Stimulated activated CD4-positive, alpha-beta T cell treated with anti-CD3 and anti-CD28 coated beads, Interleukin-4, amount 100 ng/mL, for 4 hours (primary cell): ENCODE results near the gene RPL28.
"Not testable (repeated sequence)": the region's sequence is repeated elsewhere in the genome, so short reads cannot be mapped to it uniquely, and the experiment has no call there.

ENCODE experiments used
- DNase-seq, 2 experiments: peaks; one replicate each; pipeline ENCODE4 v3.0.0-alpha.2; 2020

The RPL28 gene

DNA sequence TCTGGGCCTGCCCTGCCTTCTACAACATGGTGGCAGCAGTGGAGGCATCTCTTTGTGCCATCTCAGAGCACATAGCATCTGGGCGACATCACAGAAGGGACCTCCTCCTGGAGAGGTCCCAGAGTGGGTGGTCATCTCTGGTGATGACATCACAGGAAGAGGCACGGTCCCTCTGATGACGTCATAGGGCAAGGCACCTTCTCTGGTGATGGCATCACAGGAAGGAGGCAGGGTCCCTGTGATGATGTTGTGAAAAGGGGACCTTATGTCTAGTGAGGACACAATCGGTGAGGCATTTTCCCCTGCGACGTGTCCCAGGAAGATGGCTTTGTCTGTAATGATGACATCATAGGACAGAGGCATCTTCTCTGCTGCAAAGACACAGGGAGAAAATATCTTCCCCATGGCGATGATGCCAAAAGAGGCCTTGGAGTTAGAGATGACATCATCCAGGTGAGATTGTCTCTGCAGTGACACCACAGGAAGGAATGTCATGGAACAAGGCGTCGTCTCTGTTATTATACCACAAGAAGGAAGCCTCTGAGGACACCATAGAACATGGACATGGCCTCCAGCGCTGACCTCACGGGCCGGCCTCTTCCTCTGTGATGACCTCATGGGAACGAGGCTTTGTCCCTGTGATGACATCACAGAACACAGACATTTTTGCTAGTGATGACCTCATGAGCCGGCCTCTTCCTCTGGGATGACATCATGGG lies 46.7 kb downstream of the RPL28 start:
- DNase-seq = no peak

DNA sequence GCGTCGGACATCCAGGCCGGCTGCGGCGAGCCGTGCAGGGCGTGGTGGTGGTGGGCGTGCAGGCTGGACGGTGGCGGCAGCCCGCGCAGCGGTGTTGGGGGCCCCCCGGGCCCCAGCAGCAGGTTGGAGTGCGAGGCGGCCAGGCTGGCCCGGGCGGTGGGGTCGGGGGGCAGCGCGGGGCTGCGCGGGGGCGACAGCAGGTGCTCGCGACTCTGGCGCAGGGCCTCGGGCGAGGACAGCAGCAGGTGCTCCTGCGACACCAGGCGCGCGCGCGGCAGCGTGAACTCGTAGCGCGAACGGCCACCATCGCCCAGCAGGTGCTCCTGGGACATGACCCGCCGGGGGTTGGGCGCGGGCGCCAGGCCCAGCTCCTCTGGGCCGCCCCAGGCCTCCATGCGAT lies 47.6 kb downstream of the RPL28 start:
- no peak for DNase-seq

DNA sequence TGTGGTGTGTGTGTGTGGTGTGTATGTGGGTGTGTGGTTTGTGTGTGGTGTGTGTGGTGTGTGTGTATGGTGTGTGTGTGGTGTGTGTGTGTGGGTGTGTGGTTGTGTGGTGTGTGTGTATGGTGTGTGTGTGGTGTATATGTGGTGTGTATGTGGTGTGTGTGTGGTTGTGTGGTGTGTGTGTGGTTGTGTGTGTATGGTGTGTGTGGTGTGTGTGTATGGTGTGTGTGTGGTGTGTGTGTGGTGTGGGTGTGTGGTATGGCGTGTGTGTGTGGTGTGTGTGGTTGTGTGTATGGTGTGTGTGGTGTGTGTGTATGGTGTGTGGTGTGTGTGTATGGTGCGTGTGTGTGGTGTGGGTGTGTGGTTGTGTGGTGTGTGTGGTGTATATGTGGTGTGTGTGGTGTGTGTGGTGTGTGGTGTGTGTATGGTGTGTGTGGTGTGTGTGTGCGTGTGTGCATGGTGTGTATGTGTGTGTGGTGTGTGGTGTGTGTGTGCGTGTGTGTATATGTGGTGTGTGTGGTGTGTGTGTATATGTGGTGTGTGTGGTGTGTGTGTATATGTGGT lies 48.7 kb downstream of the RPL28 start:
- no peak for DNase-seq

DNA sequence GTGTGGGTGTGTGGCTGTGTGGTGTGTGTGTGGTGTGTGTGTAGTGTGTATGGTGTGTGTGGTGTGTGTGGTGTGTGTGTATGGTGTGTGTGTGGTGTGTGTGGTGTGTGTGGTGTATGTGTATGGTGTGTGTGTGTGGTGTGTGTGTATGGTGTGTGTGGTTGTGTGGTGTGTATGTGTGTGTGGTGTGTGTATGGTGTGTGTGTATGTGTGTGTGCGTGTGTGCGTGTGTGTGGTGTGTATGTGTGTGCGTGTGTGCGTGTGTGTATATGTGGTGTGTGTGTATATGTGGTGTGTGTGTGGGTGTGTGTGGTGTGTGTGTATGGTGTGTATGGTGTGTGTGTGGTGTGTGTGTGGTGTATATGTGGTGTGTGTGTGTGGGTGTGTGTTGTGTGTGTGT lies 49.3 kb downstream of the RPL28 start:
- DNase-seq = no peak

DNA sequence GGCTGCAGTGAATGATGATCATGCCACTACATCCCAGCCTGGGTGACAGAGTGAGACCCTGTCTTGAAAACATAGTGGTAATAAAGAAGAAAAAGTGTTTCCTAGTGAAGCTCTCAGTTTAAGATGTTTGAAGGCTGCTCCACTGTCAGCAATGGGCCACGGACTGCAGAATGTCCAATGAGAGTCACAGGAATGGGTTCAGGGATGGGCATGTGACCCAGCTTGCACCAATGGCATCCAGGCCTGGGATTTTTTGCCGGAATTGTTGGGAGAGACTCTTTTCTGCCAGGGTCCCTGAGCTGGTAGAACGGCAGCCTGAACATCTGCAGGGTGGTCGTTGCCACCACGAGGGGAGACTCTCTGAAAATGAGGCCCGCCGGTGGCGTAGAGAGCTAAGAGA lies 51.1 kb downstream of the RPL28 start:
- DNase-seq = no peak

DNA sequence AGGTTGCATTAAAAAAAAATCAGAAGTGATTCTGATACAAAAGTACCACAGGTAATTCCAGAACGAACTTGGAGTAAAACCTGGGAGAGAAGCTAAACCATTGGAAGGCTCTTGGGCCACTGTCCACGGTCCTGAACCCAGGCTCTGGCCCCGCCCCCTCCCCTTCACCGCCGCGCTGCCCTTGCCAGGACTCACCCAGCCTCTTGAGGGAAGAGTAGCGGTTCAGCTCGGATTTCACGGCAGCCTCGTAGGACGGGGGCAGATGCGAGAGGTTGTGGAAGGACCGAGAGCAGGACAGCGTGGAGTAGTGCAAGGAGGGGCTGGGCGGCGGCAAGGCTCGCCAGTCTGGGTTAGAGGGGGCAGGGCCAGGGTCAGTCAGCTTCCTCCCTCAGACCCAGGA lies 51.7 kb downstream of the RPL28 start:
- DNase-seq = no peak

DNA sequence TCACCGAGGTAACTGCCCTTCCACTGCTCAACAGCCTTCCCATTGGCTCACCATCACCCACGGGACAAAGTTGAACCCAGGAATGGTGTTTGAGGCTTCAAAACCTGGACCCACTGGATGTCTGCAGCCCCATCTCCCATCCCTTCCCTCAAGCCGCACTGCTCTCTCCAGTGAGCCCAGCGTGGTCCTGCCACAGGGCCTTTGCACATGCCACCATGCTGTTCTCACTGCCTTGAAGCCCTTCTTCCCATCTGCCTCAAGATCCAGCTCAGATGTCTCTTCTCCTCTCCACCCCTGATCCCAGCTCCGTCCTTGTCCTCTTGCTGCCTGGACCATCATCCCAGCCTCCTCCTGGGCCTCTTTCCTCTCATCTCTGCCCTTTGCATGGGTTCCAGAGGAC lies 53.3 kb downstream of the RPL28 start:
- no peak for DNase-seq

DNA sequence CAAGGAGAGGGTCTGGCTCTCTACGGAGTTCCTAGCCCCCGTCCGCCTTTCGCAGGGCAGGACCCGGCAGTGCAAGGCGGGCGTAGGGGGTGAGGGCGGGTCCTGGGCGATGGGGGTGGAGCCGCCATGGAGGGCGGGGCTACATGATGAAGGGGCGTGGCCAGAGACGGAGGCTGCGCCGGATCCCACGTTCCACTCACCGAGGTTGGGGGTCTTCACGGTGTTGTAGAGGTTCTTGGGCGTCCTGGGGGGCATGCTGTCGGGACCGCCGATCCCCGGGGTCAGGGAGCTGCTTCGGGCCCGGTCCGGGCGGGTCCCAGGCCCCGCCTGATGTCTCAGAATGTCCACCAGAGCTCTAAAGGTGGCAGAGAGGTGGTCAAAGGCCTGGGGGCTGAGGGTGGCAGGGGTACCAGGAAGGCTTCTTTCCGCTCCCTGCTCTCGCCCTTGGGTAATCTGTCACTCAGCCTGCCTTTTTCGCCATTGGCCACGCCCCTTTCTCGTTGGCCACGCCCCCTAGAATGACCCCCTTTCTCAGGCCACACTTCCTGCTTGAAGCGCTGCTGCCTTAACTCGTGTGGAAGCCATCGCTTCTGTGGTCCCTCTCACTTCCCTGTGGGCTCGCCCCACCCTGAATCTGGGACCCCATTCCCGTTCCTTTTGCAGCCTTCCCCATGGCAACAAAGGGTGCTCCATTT lies 54.8 kb downstream of the RPL28 start:
- DNase-seq = no peak

DNA sequence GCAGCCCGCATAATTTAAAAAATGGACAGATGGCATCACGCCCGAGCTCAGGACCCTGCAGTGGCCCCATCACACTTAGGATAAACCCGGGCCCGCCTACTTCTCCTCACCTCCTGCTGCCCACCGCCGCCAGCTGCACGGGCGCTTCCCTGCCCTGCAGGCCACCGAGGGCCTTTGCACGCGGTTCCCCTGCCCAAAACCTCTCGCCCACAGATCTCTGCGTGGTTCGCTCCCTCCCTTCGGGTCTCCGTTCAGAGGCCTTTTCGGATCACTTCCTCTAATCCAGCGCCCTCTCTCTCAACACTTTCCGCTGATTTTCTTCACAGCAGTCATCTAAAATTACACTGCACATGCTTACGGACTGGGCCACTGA lies 55.6 kb downstream of the RPL28 start:
- DNase-seq = no peak

DNA sequence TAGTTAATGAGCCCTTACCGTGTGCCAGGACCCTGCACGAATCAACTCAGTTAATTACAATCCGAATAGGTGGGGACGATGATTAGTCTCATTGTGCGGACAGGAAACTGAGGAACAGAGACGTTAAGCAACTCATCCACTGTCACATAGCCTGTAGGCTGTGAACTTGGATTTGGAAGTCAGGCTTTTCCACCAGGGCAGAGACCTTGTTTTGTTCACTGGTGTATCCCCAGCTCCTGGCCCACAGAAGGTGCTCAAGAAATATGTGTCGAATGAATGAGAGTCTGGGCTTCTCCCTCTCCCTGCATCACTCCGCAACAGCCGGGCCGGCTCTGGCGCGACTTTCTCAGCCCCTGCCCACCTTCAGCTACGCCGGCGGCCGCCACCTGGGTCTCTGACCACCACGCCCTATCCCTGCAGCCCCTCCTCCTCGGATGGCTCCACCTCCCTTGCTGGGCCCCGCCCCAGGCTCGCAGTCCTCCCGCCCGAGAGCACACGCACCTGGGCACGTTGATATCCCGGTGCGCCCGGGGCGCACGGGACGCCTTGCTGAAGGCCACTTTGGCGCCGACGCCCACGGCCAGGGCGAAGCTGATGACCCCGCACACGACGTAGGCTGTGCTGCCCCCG lies 56.1 kb downstream of the RPL28 start:
- DNase-seq = no peak

DNA sequence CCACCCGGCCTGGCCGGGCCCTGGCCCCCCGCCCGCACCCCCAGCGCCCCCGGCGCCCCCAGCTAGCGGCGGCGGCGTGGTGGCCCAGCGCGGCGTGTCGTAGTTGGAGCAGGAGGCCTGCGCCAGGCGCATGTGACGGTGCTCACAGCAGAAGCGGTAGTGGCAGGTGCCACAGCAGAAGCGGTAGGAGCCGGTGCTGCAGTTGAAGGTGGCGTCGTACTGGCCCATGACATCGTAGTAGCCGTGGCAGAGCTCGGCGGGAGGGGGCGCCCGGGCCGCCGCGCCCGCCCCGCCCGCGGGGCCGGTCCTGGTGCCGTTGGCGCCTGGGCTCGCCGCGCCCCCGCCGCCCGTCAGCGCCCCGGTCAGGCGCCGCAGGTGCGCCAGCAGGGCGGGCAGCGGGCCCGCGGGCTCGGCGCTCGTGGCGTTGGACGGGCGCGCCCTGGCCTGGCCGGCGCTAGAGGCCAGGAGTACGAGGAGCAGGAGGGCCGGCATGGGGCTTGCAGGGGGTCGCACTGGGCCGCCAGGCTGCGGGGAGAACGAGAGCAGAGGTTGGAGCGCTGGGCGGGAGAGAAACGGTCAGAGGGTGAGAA lies 56.7 kb downstream of the RPL28 start:
- no peak for DNase-seq

DNA sequence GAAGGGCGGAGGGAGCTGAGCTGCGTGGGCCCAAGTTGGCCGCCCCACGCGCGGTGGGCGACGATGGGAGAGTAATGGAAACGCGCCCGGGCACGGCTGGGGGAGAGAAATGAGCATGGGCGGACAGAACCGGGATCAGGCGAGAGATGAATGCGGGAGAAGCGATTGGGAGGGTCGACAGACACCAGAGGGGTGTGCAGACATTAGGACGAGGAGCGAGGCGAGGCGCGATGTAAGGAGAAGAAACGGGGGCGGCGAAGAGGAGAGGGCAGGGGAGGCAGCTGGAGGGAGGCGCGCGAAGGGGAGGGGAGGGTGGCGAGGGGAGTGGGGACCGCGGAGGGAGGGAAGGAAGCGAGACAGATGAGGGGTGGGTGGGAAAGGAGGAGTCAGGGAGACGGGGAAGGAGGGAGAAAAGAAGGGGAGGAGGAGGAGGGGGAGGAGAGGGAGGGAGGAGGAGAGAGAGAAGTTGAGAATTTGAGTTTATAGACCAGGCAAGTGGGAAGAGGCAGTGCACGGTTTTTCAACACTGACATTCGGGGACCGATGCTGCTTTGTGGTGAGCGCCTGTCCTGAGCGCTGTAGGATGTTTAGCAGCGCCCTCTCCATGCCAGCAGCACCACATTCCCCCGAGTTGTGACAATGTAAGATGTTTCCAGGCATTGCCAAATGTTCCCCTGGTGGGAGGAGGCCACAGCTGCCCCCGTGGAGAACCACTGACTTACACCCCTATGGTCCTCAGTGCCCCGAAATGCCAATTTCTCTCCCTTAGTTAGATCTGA lies 57.5 kb downstream of the RPL28 start, which contains the start of gene SHISA7:
SHISA7 (minus strand) TSS at position 256 of the 779 bp plus-strand sequence. CDS start 437 bp downstream, outside the sequence.
- DNase-seq = no peak

DNA sequence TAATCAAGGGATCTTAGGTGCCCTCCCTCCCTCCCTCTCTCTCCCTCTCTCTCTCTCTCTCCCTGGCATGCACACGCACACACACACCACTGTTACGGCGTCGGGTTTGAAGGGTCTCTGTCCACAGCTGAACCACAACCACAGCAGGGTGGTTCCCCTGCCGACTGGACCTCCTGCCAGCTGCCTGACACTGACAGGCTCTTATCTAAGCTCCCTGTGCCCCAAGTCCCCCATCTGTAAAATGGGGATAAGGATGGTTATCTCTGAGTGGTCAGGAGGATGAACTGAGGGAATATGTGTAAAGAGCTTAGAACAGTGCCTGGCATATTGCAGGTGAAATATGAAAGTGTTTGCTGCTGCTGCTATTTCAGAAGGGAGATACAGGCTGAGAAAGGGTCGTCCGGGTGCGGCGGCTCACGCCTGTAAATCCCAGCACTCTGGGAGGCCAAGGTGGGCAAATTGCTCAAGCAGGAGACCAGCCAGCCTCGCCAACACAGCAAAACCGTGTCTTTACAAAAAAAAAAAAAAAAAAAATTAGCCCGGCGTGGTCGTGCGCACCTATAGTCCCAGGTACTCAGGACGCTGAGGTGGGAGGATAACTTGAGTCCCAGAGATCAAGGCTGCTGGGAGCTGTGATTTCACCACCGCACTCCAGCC lies 58.2 kb downstream of the RPL28 start:
- DNase-seq = no peak

DNA sequence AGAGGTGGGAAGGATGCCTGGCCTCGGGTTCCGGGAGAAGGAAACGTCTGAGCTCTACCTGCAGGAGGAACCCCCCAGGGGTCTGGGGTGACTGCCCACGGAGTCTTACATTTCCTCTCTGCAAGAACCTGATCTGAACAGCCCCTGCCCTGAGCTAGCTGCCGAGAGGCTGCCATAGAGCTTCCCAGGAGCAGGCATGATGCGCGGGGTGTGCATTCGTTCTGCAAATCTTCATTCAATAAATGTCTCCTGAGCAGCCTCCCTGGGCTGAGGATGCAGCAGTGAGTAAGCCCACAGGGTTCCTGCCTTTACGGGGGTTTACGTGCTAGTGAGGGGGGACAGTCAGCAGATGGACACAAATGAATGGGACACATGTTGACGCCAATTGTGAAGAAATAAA lies 58.9 kb downstream of the RPL28 start:
- DNase-seq = no peak

DNA sequence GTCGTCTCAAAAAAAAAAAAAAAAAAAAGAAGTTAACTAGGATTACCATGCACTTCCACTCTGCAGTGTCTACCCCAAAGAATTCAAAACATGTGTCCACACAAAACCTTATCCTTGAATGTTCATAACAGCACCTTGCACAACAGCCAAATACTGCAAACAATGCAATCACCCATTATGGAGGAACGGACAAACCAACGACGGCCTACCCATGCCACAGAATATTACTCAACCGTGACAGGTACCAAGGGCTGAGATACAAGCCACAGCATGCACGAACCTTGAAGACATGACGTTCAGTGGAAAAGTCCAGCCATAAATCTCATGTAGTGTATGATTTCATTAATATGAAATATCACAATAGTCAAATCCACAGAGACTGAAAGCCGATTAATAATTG lies 60.3 kb downstream of the RPL28 start:
- no peak for DNase-seq

DNA sequence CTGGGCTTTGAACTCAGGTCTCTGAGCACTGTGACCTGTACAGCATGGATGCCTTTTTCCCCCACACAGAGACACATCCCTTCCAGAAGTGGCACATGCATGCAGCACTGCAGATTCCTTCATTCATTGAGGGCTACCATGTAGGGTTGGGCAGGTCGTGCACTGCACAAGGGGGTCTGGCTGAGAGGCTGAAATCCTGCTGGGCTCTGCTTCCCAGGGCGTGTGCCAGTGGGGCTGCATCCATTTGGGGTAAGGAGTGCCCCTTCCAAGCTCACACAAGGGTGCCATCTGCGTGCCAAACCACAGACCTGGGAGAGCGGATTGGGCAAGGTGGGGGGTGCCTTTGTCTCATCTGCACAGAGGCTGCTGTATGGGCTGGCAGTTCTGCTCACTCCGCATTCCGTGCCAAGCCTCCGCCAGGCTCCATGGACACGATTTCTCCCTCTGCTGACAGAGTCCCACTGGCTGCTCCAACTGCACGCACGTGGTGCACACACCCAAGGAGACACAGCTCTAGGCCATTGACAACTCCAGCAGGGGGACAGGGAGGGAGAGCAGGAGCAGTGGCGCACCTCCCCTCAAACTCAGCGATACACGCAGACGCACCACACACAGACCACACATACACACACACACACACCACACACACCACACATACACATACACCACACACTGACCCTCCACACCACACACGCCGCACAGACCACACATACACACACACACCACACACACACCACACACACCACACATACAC lies 61.9 kb downstream of the RPL28 start:
- no peak for DNase-seq

DNA sequence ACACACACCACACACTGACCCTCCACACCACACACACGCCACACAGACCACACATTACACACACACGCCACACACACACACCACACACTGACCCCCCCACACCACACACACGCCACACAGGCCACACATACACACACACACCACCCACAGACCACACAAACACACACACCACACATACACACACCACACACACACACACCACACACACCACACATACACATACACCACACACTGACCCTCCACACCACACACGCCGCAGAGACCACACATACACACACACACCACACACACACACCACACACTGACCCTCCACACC lies 62.4 kb downstream of the RPL28 start:
- not testable (repeated sequence) for DNase-seq

DNA sequence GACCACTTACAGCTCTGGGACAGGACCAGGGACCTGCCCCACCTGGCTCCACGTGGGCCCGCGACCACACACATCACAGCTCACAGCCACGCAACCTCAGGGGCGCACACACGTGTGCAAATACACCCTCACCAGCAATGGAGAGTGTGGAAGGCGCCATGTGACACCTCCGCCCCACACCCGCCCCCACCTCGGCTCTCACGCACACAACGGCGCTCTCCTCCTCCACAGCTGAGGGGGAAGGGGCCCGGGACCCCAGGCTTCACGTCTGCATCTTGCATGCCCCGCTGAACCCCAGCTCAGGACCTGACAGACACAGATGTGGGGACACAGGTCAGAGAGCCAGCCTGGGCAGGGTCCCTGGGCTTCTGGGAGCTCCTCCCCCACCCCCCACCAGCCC lies 63.7 kb downstream of the RPL28 start:
- no peak for DNase-seq

DNA sequence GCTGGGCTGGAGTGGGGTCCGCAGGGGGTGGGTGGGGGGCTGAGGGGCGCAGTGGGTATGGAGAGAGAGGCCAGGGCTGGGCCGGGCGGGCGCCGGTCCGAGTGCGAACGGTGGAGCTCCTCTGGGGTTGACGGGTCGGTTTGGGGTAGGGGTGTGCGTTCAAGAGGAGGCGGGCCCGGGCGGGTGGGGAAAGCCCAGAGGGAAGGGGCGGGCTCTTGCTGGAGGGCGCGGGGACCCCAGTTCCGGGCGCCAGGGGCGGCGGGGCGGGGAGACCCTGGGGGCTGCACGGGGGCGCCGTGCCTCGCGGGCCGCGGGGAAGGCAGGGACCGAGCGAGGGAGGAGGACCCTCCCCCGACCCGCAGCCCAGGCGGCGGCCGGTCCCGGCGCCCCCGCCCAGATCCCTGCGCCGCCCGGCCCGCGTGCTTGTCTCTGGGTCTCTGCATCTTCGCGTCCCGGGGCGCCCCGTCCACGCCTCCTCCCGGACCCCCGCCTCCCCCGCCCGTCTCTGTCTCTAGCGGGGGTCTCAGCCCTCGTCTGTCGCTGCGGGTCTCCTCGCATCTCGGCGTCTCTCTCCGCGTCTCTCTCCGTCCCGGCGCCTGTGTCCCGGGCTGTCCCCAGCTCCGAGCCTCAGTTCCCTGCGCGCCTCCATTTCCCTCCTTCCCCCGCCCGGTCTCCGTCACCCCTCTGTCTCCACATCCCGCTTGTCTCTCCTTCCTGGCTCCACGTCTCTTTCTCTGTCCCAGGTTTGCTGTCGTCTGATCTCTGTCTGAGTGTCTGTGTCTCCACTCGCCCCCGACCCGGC lies 65.6 kb downstream of the RPL28 start:
- DNase-seq = no peak

DNA sequence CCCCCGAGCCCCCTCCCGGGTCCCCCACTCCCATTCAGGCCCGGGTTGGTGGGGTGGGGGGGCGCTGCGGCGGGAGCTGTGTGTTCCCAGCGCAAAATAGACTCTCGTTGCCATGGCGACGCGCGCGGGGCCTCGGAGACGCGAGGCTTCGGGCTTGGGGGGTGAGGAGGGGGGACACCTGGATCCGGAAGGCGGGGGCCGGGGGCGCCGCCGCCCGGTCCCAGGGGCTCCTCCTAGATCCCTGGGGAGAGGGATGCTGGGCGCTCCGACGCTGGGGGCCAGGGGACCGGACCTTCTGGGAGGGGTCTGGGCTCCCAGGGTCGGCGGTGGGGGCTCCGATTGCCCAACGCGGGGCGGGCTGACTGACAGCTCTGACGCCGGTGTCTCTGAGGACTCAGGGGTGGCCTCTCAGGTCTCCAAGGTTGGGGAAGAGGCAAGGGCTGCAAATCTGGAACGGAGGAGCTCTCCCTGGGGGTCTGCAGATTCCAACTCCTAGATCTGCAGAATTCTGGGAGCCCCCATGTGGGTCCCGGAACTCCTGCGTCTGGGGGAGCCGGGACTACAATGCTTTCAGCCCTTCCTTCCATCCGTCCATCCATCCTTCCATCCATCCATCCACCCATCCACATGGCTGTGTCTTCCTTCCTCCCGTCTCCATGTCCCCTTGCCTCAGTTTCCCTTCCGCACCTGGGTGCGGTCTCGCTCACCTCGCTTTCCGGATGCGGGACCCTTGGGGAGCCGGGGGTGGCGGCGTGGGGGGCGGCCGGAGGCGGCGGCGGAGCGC lies 66.4 kb downstream of the RPL28 start:
- no peak for DNase-seq
